Mammary epithelial cell (primary cell): Measurements from ENCODE around the gene LIMS2.

Source experiments
- CTCF ChIP-seq, 2 donors: IDR thresholded peaks in 1 of 2; conservative IDR thresholded peaks in 1 of 2; 2 replicates each; pipeline ENCODE4 v1.5.1; 2011 to 2012; ENCODE audit warnings: inconsistent platforms in 2 of 2, low read length in 2 of 2, mild to moderate bottlenecking in 2 of 2, control low read depth in 1 of 2, low read depth in 1 of 2; ENCODE audit not compliant: insufficient read depth in 1 of 2; ENCODE audit errors: extremely low read depth in 1 of 2
- EZH2 ChIP-seq: IDR thresholded peaks from 2 replicates; pipeline ENCODE4 v1.6.1; 2012; ENCODE audit warnings: low read length, inconsistent platforms, borderline replicate concordance

- TF ChIP-seq CTCF (conservative IDR thresholded peaks at IDR 0.05 in 1 of 2, IDR thresholded peaks at IDR 0.05 in 1 of 2; ENCODE audit: extremely low read depth in 1 of 2, insufficient read depth in 1 of 2, low read depth in 1 of 2, low read length in 2 of 2) = no peak
- no peak for TF ChIP-seq EZH2
These were observed 14.2 kb downstream of the LIMS2 start for GRCh38 chr2:127661072-127661649.
